IPS DF 6.9 (cell line): Measurements from ENCODE around the gene CASP3.

ENCODE experiments used
- DNase-seq: peaks from one replicate; pipeline ENCODE4 v3.0.0-alpha.2; 2013; ENCODE audit warnings: low read depth, low spot score
- H3K27ac ChIP-seq: one replicate; pipeline ENCODE4 v1.5.1; 2013; ENCODE audit warnings: low read length, control low read depth
- H3K27me3 ChIP-seq: 2 replicates; pipeline ENCODE4 v1.6.1; 2013; ENCODE audit warnings: mild to moderate bottlenecking, low read length; ENCODE audit not compliant: control insufficient read depth, insufficient read depth
- H3K36me3 ChIP-seq: 2 replicates; pipeline ENCODE4 v1.6.1; 2013; ENCODE audit warnings: low read length; ENCODE audit not compliant: control insufficient read depth, insufficient read depth
- H3K4me1 ChIP-seq: 2 replicates; pipeline ENCODE4 v1.6.1; 2013; ENCODE audit warnings: low read length; ENCODE audit not compliant: control insufficient read depth, insufficient read depth
- H3K4me3 ChIP-seq: 2 replicates; pipeline ENCODE4 v1.5.1; 2013; ENCODE audit warnings: mild to moderate bottlenecking, low read length
- H3K9me3 ChIP-seq: 2 replicates; pipeline ENCODE4 v1.6.1; 2013; ENCODE audit warnings: low read length, inconsistent platforms; ENCODE audit not compliant: control insufficient read depth, insufficient read depth
- WGBS: extraction: QIAGEN DNeasy Blood & Tissue Kit; methylation state at CpG from one replicate; pipeline ENCODE4 v1.1.7; 2013; ENCODE audit warnings: mixed read lengths, missing lambda C conversion rate; ENCODE audit not compliant: insufficient read length, insufficient coverage; 5-methylcytosine and 5-hydroxymethylcytosine counted together

CASP3 gene

GRCh38 chr4:184583738-184584502 lies 65.3 kb downstream of the CASP3 start:
- Histone ChIP-seq H3K9me3 (no peaks in the 10 kb centered on the region), H3K4me3 (no peak overlapping the region), H3K27me3 (no peaks in the 10 kb centered on the region), H3K4me1 (no peaks in the 10 kb centered on the region), H3K27ac (no peak overlapping the region), H3K36me3 (no peaks in the 10 kb centered on the region)
- DNase-seq: no peak
- no CpG with 5 or more reads among the region's 9 CpGs for WGBS
